AG04449 (cell line): ENCODE results near the gene AKR1C4.
"Not testable (repeated sequence)": the region's sequence is repeated elsewhere in the genome, so short reads cannot be mapped to it uniquely, and the experiment has no call there.

ENCODE experiments used
- CTCF ChIA-PET: fragments of 350-600 bp; formaldehyde crosslinking; extraction: SDS; loops from one replicate; lab custom pipeline; 2021; ENCODE audit warnings: antibody characterized with exemption; lab: Yijun Ruan, JAX
- POLR2A ChIA-PET: fragments of 400-600, 350-600 bp; formaldehyde crosslinking; extraction: SDS; loops from one replicate; lab custom pipeline; 2020; ENCODE audit warnings: antibody characterized with exemption, inconsistent platforms; lab: Yijun Ruan, JAX
- DNase-seq: peaks from one replicate; pipeline ENCODE4 v3.0.0-alpha.2; 2010; ENCODE audit warnings: low read depth, low spot score
- H3K4me3 ChIP-seq: 2 replicates; pipeline ENCODE4 v1.5.1; 2011; ENCODE audit warnings: low read depth, mild to moderate bottlenecking, control low read depth, low read length
- TF ChIP-seq, protein P1 (sequence below): IDR thresholded peaks from one replicate; pipeline ENCODE4 v1.5.1; 2011; ENCODE audit warnings: mild to moderate bottlenecking, moderate library complexity, low read length, control low read depth, inconsistent platforms; ENCODE audit not compliant: insufficient read depth; ENCODE audit errors: missing control alignments

Gene AKR1C4

DNA sequence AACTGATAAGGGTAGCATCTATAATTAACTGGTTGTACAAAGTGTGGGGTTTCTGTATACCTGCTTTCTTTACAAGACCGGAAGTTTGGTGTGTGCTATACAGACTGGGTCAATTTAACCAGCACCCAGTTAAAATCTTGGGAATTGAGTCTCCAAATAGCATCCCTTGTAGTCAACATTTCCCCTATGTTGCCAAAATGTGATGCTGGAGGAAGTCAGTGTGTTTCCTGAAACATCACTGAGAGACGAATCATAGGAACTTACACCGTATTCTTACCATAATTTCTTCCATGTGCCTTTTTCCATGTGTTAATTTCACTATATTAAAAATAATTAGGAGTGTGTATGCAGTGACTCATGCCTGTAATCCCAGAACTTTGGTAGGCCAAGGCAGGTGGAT, 1.7 kb downstream of the AKR1C4 start:
- ChIA-PET CTCF (no interaction called here), POLR2A (no interaction called here)
- TF ChIP-seq, protein P1, sequence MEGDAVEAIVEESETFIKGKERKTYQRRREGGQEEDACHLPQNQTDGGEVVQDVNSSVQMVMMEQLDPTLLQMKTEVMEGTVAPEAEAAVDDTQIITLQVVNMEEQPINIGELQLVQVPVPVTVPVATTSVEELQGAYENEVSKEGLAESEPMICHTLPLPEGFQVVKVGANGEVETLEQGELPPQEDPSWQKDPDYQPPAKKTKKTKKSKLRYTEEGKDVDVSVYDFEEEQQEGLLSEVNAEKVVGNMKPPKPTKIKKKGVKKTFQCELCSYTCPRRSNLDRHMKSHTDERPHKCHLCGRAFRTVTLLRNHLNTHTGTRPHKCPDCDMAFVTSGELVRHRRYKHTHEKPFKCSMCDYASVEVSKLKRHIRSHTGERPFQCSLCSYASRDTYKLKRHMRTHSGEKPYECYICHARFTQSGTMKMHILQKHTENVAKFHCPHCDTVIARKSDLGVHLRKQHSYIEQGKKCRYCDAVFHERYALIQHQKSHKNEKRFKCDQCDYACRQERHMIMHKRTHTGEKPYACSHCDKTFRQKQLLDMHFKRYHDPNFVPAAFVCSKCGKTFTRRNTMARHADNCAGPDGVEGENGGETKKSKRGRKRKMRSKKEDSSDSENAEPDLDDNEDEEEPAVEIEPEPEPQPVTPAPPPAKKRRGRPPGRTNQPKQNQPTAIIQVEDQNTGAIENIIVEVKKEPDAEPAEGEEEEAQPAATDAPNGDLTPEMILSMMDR, result no peak
- DNase-seq, result no peak
- no peak overlapping the region for H3K4me3 ChIP-seq

DNA sequence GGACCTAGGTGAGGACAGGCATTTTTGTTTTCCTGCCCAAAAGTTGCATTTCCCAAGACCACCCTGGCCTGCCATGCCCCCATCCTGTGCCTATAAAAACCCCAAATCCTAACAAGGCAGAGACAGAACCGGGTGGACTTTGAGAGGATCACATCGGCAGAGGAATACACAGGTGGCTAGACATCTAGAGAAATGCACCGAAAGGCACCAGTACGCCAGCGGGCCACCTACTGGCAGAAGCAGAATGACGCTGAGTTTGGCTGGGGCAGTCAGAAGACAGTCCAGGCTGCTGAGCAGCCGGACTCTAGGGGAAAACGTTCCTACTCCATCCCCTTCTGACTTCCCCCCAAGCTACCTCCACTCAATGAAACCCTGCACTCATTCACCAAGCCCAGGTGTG, 2.8 kb downstream of the AKR1C4 start:
- POLR2A ChIA-PET, result no interaction called here
- CTCF ChIA-PET, result no interaction called here
- no peak for DNase-seq
- TF ChIP-seq, protein P1, result no peak
- H3K4me3 ChIP-seq, result no peak overlapping the region

DNA sequence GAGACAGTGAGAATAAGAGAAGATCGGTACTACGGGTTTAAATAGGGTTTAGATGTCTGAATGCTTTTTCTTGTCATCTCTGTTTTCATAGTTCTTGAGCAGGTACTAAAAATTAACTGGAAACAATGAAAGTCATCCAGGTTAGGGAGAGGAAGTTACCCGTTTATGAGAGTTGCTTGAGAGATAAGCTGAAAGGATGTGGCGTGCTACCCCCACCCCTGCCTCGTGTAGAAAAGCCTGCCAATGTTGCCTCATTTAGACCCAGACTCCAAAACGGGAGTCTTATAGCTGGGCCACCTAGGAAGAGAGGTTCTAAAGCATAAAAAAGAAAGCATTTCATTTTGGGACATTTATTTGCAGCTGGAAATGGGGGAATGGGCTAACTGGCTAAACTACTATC, 10.2 kb downstream of the AKR1C4 start:
- CTCF ChIA-PET, result no interaction called here

DNA sequence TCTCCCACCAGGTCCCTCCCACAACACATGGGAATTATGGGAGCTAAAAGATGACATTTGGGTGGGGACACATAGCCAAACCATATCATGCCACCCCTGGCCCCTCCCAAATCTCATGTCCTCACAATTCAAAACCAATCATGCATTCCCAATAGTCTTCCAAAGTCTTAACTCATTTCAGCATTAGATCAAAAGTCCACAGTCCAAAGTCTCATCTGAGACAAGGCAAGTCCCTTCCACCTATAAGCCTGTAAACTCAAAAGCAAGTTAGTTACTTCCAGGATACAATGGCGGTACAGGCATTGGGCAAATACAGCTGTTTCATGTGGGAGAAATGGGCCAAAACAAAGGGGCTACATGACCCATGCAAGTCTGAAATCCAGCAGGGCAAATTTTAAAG, 13.1 kb downstream of the AKR1C4 start:
- H3K4me3 ChIP-seq, POLR2A ChIA-PET, DNase-seq, CTCF ChIA-PET: not testable (repeated sequence)

More for the DNA sequence above, 10.2 kb downstream of the AKR1C4 start:
- H3K4me3 ChIP-seq, result no peak overlapping the region
- no peak for DNase-seq
- POLR2A ChIA-PET, result no interaction called here
- TF ChIP-seq, protein P1, result no peak

DNA sequence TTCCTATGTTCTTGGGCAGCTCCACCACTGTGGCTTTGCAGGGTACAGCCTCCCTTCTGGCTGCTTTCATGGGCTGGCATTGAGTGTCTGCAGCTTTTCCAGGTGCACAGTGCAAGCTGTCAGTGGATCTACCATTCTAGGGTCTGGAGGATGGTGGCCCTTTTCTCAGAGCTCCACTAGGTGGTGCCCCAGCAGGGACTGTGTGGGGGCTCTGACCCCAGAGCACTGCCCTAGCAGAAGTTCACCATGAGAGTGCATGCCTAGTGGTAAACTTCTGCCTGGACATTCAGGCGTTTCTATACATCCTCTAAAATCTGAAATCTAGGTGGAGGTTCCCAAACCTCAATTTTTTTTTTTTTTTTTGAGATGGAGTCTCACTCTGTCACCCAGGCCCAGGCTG, 13.6 kb downstream of the AKR1C4 start:
- DNase-seq, CTCF ChIA-PET, H3K4me3 ChIP-seq, POLR2A ChIA-PET: not testable (repeated sequence)

DNA sequence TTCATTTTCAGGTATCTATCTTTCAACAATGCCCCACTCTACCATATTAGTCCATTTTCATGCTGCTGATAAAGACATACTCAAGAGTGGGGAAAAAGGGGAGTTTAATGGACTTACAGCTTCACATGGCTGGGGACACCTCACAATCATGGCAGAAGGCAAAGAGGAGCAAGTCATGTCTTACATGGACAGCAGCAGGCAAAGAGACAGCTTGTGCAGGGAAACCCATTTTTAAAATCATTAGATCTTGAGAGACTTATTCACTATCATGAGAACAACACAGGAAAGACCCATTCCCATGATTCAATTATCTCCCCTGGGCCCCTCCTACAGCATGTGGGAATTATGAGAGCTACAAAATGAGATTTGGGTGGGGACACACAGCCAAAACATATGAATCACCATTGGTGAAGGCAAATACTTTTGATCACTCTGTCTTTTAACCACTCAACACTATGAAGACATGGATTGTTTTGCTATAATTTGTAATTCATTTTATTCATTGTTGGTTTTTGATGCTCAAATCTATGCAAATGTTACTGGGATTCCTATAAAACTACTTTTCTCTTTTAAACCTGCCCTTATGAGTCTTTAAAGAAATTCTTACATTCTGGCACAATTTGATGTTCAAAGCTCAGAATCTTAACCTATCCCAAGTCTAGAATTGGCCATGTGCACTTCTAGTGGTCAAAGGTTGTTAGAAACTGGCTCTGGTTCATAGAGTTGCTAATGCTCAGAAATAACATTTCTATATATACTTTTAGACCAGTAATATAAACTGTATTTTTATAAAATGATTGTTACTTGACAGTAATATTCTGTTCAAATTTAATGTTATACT, 15.3 kb downstream of the AKR1C4 start:
- POLR2A ChIA-PET, result no interaction called here
- no peak for DNase-seq
- TF ChIP-seq, protein P1, result no peak
- CTCF ChIA-PET, result no interaction called here
- no peak overlapping the region for H3K4me3 ChIP-seq

DNA sequence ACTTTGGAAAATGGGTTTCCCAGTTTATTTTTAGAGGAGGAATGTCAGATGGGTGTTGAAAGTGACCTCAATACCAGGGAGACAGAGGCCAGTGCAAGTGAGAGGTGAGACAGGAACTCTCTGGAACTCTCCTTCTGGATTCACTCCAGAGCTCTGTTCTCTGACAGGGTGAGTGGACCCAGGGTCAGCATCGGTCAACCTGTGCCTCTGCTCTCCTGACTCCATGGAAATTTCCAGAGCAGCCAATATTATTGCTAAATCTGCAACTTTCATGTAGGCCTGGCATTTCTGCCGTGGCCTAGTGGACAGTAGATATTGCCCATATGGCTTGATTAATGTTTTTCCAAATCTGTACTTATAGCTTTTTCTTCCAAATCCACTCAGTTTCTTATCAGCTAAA, 20.2 kb downstream of the AKR1C4 start:
- no peak for DNase-seq
- ChIA-PET POLR2A (no interaction called here), CTCF (no interaction called here)
- no peak overlapping the region for H3K4me3 ChIP-seq
- TF ChIP-seq, protein P1, result no peak
